Endothelial cell (in vitro differentiated cells): Measurements from ENCODE around the gene AGBL1. TPM values are rescaled to one million over a fixed set of nuclear protein-coding genes. Genes with fewer than 3 reads are reported as not detected.

Source experiments
- DNase-seq: peaks from one replicate; pipeline ENCODE4 v3.0.0; 2021; ENCODE audit warnings: low spot score
- H3K27ac Mint-ChIP-seq: one replicate; pipeline ENCODE4 v1.8.0; 2021; ENCODE audit warnings: mixed read lengths, inconsistent platforms; ENCODE audit not compliant: unreplicated experiment
- H3K27me3 Mint-ChIP-seq: one replicate; pipeline ENCODE4 v1.8.0; 2021; ENCODE audit warnings: mild to moderate bottlenecking, moderate library complexity, mixed read lengths, inconsistent platforms; ENCODE audit not compliant: unreplicated experiment
- H3K36me3 Mint-ChIP-seq: one replicate; pipeline ENCODE4 v1.8.0; 2021; ENCODE audit warnings: mild to moderate bottlenecking, low read depth, mixed read lengths, inconsistent platforms; ENCODE audit not compliant: unreplicated experiment
- H3K4me1 Mint-ChIP-seq: one replicate; pipeline ENCODE4 v1.8.0; 2021; ENCODE audit warnings: mild to moderate bottlenecking, mixed read lengths, inconsistent platforms; ENCODE audit not compliant: unreplicated experiment
- H3K4me3 Mint-ChIP-seq: one replicate; pipeline ENCODE4 v1.8.0; 2021; ENCODE audit warnings: mild to moderate bottlenecking, mixed read lengths, inconsistent platforms; ENCODE audit not compliant: unreplicated experiment
- H3K9me3 Mint-ChIP-seq: one replicate; pipeline ENCODE4 v1.8.0; 2021; ENCODE audit warnings: mixed read lengths, inconsistent platforms; ENCODE audit not compliant: unreplicated experiment
- CTCF ChIP-seq: fragments of 200-600 bp; sonication (generic); IDR thresholded peaks from one replicate; pipeline ENCODE4 v1.5.0; 2021; ENCODE audit warnings: antibody characterized with exemption; ENCODE audit not compliant: unreplicated experiment
- total RNA-seq: library from RNA; stranded (reverse); fragmentation: NEBNext Ultra II Directional; extraction: Animal tissue kit (Norgen Biotek cat#: 25700); gene quantifications from one replicate; pipeline ENCODE4 v1.2.1, GENCODE V29; 2021; ENCODE audit not compliant: unreplicated experiment

The AGBL1 gene
- total RNA-seq, 1 donor from 2014 or later, result 0.03 TPM

- H3K9me3 Mint-ChIP-seq, result no peaks in the 10 kb centered on the region
- no peak for DNase-seq
- H3K36me3 Mint-ChIP-seq, result no peaks in the 10 kb centered on the region
- no peaks in the 10 kb centered on the region for H3K27me3 Mint-ChIP-seq
- TF ChIP-seq CTCF, result no peak
- H3K4me1 Mint-ChIP-seq, result peaks cover 4% of the 10 kb centered on the region
- H3K27ac Mint-ChIP-seq, result no peak overlapping the region
- H3K4me3 Mint-ChIP-seq, result no peak overlapping the region
Observed at GRCh38 chr15:86615411-86615810, 535.7 kb downstream of the AGBL1 start.

GRCh38 chr15:86615816-86616215, 536.1 kb downstream of the AGBL1 start:
- H3K9me3 Mint-ChIP-seq, result no peaks in the 10 kb centered on the region
- no peak for DNase-seq
- no peaks in the 10 kb centered on the region for H3K27me3 Mint-ChIP-seq
- H3K36me3 Mint-ChIP-seq, result no peaks in the 10 kb centered on the region
- TF ChIP-seq CTCF, result no peak
- H3K27ac Mint-ChIP-seq, result no peak overlapping the region
- H3K4me3 Mint-ChIP-seq, result no peak overlapping the region
- peaks cover 4% of the 10 kb centered on the region for H3K4me1 Mint-ChIP-seq

GRCh38 chr15:86616771-86617170, 537.1 kb downstream of the AGBL1 start:
- Mint-ChIP-seq H3K36me3 (no peaks in the 10 kb centered on the region), H3K4me1 (no peaks in the 10 kb centered on the region), H3K27ac (no peak overlapping the region), H3K9me3 (no peaks in the 10 kb centered on the region), H3K27me3 (no peaks in the 10 kb centered on the region), H3K4me3 (no peak overlapping the region)
- TF ChIP-seq CTCF, result no peak
- DNase-seq, result no peak

GRCh38 chr15:86620157-86620556, 540.5 kb downstream of the AGBL1 start:
- no peaks in the 10 kb centered on the region for H3K36me3 Mint-ChIP-seq
- H3K27ac Mint-ChIP-seq, result no peak overlapping the region
- peaks cover 2% of the 10 kb centered on the region for H3K27me3 Mint-ChIP-seq
- no peaks in the 10 kb centered on the region for H3K9me3 Mint-ChIP-seq
- no peak overlapping the region for H3K4me3 Mint-ChIP-seq
- no peak for DNase-seq
- no peak for TF ChIP-seq CTCF
- H3K4me1 Mint-ChIP-seq, result no peaks in the 10 kb centered on the region

- no peak overlapping the region for H3K4me3 Mint-ChIP-seq
- TF ChIP-seq CTCF, result no peak
- no peak for DNase-seq
- no peaks in the 10 kb centered on the region for H3K4me1 Mint-ChIP-seq
- no peaks in the 10 kb centered on the region for H3K36me3 Mint-ChIP-seq
- H3K27ac Mint-ChIP-seq, result no peak overlapping the region
- H3K27me3 Mint-ChIP-seq, result peaks cover 2% of the 10 kb centered on the region
- H3K9me3 Mint-ChIP-seq, result no peaks in the 10 kb centered on the region
Observed at GRCh38 chr15:86620641-86621349, 541.1 kb downstream of the AGBL1 start.
